HPDE6-E6E7 (cell line): ENCODE measurements around the gene CRTC2.

Experiments
- DNase-seq: peaks from one replicate; pipeline ENCODE4 v3.0.0; 2011; ENCODE audit warnings: missing footprints; ENCODE audit errors: extremely low spot score

The CRTC2 gene

GRCh38 chr1:153973071-153973470 lies 14.7 kb upstream of the CRTC2 start:
- no peak for DNase-seq

- DNase-seq = no peak
Observed at GRCh38 chr1:153970346-153970745, 11.9 kb upstream of the CRTC2 start.

GRCh38 chr1:153968972-153969371 lies 10.6 kb upstream of the CRTC2 start:
- DNase-seq = no peak

- no peak for DNase-seq
Observed at GRCh38 chr1:153968408-153968807, 10.0 kb upstream of the CRTC2 start.

- DNase-seq = no peak
Observed at GRCh38 chr1:153968000-153968363, 9.6 kb upstream of the CRTC2 start.

- DNase-seq = peak; percentile 92
Observed at GRCh38 chr1:153967107-153967999, 8.9 kb upstream of the CRTC2 start, which contains the start of gene CREB3L4. Gene CREB3L4, plus strand, starts transcription at chr1:153967902. Its CDS starts 624 bp downstream, at chr1:153968526.

- no peak for DNase-seq
Observed at GRCh38 chr1:153963850-153964331, 5.5 kb upstream of the CRTC2 start.

- peak; percentile 94 for DNase-seq
Observed at GRCh38 chr1:153963030-153963849, 4.8 kb upstream of the CRTC2 start, which contains the start of gene SLC39A1. Gene SLC39A1, minus strand, starts transcription at chr1:153963537. Its CDS starts 822 bp downstream, at chr1:153962715.

- no peak for DNase-seq
Observed at GRCh38 chr1:153962088-153963029, 3.9 kb upstream of the CRTC2 start.

- no peak for DNase-seq
Observed at GRCh38 chr1:153961421-153961820, 3.0 kb upstream of the CRTC2 start.

- DNase-seq = no peak
Observed at GRCh38 chr1:153960206-153960605, 1.8 kb upstream of the CRTC2 start.

- no peak for DNase-seq
Observed at GRCh38 chr1:153959454-153959853, 1.0 kb upstream of the CRTC2 start.

GRCh38 chr1:153958961-153959260 lies 499 bp upstream of the CRTC2 start:
- no peak for DNase-seq

- no peak for DNase-seq
Observed at GRCh38 chr1:153957744-153958110, 685 bp downstream of the CRTC2 start.

GRCh38 chr1:153956997-153957715 lies 1.3 kb downstream of the CRTC2 start:
- no peak for DNase-seq

- no peak for DNase-seq
Observed at GRCh38 chr1:153954826-153955225, 3.6 kb downstream of the CRTC2 start.

GRCh38 chr1:153953859-153954365 lies 4.5 kb downstream of the CRTC2 start:
- DNase-seq = no peak

- no peak for DNase-seq
Observed at GRCh38 chr1:153951801-153952200, 6.6 kb downstream of the CRTC2 start.

GRCh38 chr1:153951183-153951582 lies 7.2 kb downstream of the CRTC2 start:
- no peak for DNase-seq

GRCh38 chr1:153946622-153947241 lies 11.7 kb downstream of the CRTC2 start, which contains the start of gene DENND4B:
Gene DENND4B, minus strand, starts transcription at chr1:153946718. Its CDS starts 2,344 bp downstream, at chr1:153944374.
- peak; percentile 95 for DNase-seq
